ENCODE results near the gene EXOSC2. TPM values are rescaled to one million over a fixed set of nuclear protein-coding genes. Genes with fewer than 3 reads are reported as not detected.

The EXOSC2 gene
- polyA plus RNA-seq, 12 donors, result 21.6 to 35.6 (median 25.5) TPM; not detected in 1

DNA sequence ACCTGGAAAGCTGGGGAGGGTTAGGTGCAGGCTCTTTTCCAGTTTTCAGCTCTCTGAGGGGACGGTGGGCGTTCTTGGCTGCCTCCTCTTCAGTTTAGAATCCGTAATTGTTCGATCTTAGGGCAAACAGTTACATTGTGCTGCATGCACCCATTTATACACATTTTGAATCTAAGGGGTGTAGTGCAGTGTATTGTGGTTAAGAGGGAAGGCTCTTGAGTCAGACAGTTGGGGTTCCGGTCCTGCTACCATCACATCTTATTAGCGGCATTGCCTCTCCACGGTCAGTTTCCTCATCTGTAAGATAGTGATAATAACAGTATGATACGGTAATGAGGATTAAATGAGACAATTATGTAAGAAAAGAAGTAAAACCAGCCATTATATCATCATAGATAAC is 625 bp downstream of the EXOSC2 start:
- no peak for DNase-seq

DNA sequence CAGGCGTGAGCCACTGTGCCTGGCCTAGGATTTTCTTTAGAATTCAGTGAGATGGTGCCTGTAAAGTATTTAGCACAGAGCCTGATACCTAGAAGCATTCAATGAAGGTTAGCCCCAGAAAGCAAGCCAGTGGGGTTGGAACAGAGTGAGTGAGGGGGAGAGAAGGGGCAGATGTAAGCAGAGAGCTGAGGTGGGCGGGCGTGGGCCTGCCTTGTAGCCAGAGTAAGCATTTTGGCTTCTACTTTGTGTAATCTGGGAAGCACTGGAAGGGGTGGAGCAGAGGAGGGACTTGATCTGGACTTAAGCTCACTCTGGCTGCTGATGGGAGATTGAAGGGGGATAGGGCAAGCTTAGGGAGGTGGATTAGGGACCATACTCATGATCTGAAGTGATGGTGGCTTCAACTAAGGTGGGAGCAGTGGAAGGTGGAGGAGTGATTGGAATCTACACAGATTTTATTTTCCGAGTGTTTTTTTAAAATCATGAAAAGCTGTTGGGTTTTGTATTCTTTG is 2.6 kb downstream of the EXOSC2 start:
- DNase-seq, result no peak

DNA sequence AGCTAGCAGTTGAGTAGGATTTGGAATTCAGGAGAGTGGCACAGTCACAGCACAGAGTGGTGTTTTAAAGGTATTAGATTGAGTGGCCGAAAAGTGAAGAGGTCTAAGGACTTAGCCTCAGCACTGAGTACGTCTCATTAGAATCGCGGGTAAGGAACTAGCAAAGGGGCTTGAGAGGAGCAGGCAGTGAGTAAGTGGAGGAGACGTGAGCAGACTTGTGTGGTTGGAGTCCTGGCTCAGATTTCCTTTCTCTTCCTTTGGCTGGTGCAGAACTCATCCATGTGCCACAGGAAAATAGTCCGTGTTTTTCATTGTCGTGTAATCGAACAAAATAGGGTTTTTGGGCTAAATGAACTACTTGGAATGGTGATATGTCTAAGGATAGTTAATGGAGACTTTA is 3.4 kb downstream of the EXOSC2 start:
- DNase-seq, result no peak

DNA sequence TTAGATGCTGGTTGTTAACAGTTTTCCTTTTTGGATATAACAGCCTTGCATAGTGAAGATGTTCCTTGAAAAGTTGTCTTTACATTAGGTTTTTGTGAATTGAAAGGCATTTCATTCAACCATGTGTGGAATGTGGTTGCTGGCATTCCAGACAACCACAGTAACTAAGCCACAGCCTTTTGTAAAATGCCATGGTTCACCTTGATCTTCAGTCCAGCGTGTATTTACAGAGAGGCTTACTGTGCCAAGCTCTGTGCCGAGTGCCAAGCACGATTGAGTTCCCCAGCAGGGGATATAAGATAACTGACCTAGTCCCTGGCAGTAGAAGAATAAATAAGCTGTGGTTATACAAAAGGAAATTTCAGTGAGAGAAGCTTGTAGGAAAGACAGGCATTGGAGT is 4.9 kb downstream of the EXOSC2 start:
- DNase-seq, result no peak

DNA sequence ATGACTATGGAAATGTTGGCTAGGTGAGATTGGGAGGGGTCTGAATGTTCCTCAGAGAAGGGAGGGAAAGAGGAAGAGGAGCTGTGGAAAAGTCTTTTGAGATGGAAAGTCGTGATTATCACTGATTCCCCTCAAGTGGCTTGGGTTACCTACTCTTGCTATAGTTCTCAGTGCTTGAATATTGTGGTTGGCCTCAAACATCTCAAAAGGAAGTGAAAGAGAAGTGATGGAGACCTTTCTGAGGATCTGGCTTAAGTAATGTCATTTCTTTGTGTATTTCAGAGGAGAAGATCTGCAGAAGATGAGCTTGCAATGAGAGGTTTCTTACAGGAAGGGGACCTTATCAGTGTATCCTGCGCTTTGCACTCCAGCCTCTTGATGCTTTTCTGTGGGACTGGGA is 5.5 kb downstream of the EXOSC2 start:
- DNase-seq, result no peak

DNA sequence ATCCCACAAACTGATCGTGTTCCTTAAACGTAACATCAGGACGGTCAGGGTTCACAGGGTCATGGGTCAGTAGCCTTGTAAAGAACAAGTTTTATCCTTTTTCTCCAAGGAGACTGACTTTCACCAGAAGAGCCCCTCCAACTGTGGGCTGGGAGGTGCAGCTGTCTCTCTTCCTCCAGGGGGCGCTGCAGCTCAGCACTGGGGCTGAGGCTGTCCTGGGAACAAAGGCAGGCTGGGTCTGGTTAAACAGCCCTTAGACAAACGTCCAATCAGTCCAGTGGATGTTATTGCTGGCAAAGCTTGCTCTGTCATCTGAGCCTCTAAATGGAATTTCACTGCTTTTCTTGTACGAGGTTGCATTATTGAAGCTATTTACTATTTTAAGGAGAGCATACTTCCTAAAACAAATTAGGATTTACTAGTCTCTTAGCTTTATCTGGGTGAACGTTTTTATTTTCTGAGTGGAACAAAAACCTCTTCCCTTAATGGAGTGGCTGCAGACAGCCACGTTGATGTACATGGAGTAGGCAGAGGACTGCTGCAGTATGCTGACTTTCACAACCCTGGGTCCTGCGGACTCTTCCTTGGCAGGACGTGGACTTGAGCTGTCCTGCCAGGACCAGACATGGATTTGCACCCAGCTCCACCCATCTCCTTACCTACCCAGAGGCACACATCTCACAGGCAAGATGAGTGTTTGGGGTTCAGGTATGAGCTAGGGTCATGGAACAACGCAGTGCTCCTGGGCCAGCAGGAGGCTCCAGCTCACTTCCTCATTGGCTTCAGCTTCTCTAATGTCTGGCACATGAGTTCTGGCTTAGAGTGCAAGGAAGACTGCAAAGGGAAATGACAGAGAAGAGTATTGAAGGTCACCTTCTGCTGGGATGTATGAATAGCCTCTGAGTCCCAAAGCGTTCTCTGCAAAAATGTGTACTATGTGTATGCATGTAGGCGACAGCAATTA is 7.8 kb downstream of the EXOSC2 start:
- DNase-seq, result peak; percentile 71

DNA sequence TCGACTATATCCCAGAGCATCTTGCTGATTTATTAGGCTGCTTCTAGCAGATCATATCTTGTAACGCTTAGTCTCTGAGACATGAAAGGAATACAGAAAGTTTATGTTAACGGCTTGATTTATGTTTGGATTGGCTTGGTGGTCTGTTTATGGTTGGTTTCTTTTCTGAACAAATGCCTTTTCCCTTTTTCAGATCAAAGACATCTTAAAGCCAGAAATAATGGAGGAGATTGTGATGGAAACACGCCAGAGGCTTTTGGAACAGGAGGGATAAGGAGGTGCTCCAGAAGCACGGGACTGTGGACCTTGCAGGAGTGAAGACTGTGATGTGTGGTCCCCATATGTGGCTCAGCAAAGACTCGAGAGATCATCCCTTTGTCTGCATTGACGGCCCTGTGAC is 9.9 kb downstream of the EXOSC2 start:
- DNase-seq, result no peak

DNA sequence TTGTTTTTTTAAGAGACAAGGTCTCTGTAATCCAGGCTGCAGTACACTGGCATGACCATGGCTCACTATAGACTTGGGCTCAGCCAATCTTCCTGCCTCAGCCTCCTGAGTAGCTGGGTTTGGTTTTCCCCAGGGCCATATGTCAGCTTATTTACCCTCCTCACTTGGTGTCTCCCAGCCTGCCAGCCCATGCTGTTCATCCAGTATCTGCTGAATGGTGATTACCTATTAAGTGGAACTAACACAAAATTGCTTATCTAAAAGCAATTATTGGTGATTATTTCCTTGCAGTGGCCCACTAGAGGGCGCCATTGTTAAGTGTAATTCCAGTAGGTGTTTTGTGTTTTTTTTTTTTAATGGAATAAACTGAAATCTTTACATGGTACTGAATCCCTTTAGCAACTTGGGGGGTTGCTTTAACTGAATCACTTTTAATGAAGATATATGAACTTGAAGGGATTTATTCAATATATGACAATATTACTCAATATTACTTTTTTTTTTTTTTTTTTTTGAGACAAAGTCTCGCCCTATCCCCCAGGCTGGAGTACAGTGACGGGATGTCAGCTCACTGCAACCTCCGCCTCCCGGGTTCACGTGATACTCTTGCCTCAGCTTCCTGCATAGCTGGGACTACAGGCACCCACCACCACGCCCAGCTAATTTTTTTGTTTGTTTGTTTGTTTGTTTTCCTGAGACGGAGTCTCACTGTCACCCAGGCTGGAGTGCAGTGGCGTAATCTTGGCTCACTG is 13.8 kb downstream of the EXOSC2 start:
- DNase-seq, result peak; percentile 75

DNA sequence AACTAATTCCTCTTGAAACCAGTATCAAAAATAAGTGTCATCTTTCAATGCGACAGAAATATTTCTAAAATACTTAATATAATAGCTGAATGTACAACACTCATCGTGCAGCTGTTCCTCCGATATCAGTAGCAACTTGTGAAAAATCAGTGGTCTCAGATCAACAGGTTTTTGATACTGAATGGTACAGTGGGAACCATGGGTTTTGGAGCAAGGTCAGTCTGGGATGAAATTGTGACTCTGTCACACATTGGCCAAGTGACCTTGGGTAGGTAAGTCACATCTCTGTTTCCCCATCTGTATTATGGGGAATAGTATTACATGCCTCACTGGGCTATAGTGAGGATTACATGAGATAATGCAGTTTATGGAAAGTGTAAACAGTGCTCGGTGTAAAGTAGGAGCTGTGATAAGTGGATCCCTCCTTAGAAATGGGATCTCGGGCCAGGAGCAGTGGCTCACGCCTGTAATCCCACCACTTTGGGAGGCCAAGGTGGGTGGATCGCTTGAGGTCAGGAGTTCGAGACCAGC is 17.3 kb downstream of the EXOSC2 start:
- DNase-seq, result no peak

DNA sequence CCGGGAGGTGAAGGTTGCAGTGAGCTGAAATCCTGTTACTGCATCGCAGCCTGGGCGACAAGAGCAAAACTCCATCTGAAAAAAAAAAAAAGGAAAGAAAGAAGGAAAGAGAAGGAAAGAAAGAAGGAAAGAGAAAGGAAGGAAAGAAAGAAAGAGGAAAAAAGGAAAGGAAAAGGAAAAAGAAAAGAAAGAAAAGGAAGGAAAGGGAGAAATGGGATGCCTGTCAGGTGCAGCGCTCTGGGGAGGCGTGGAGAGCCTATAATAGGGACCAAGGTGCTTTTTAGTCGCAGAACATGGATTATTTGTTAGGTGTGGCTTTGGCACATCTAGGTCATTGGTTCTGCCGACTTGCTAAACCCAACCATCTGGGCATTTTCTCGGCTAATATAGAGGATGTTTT is 17.9 kb downstream of the EXOSC2 start:
- no peak for DNase-seq

DNA sequence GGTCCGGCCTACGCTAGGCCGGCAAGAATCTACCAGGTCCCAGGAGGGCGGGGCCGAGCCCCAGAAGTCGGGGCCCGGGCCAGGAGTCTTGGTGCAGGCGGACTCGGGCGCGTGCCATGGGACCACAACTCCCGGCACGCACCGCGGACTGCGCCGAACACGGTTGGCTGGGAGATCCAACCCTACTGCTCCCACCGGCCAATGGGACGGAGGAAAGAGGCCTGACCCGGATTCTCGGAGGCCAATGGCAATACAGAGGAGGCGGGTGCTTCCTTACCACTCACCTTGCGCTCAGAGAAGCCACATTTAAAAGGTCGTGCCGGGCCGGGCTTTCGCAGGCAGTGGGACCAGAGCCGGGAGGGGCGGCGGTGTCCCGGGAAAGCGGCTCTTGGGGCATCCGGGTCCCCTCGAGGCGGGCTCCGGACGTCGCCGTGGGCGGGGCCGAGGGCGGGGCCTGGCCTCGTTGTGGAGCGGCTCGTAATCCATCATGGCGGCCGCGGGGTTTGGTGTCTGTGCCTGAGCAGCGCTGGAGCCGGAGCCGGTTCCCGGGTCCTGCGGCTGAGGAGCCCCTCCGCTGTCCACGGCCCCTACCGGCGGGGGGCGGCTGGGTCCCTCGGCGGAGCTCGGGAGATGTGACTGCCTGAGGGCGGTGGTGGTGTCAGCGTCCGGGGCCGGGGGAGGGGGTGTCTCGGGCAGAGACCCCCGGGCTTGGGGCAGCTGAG is 19.1 kb downstream of the EXOSC2 start:
- DNase-seq, result peak; percentile 98

DNA sequence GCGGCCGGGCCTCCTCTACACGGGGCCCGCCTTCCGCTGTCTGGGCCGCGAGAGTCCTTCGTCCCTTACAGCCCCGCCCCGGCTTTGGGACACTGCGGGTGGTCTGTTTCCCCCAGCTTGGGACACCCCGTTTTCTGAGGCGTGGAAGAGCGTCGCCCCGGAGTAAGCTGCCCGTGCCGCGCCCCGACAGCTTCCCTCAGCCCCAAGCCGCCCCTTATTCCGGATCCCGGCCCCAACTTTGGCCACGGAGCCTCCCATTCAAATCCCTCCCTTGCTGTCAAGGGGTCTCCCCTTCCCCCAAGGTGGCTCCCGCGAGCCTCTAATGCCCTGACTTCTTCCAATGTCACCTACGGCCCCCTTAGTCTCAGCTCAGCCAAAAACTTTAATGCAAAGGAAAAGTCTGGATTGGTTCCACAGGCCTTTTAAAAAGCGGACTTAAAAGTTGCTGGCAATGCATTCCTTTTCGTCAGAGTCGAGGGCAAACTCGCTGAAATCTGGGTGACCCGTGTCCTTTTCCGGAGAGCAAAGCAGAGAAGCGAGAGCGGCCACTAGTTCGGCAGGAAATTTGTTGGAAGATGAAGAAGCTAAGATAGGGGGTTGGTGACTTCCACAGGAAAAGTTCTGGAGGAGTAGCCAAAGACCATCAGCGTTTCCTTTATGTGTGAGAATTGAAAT is 19.8 kb downstream of the EXOSC2 start:
- DNase-seq, result peak; percentile 44

DNA sequence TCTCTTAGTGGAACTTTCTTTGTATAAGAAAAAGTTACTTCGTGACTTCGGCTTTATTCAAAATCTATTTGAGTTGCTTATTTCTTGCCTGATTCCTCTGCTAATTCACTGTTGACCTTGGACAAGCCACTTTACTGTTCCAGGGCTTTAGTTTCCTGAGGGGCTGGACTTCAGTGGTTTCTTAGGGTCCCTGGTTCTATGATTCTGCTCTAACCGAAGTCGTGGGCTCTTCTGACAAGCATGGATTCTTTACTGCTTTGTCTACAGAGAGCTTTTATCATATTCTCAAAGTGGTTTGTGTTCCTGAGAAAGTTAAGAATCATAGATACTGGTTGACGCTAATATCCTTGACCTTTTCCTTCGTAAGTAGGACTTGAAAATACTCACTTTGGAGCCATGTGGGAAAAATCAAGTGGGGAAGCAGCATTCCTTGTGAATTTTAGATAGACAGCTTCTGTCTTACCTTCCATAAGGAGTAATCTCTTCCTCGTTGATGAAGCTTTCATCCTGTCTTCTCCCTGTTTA is 21.1 kb downstream of the EXOSC2 start:
- DNase-seq, result no peak

DNA sequence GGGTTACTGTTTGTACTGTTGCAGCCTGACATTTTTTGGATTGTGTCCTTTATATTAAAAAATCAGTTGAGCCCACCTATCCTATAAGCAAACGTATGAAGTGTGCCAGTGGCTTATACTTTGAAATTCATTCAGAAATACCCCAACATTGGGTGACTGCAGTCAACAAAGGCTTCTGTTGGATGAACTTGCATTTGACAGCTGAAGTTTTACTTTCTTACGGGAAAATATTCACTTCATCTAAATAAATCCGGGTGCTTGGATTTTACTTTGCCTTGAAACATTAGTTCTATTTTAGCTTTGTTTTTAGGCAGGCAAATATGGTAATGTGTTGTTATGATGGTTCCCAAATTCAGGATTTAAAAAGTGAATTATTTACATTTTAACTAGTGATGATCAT is 21.7 kb downstream of the EXOSC2 start:
- DNase-seq, result no peak

DNA sequence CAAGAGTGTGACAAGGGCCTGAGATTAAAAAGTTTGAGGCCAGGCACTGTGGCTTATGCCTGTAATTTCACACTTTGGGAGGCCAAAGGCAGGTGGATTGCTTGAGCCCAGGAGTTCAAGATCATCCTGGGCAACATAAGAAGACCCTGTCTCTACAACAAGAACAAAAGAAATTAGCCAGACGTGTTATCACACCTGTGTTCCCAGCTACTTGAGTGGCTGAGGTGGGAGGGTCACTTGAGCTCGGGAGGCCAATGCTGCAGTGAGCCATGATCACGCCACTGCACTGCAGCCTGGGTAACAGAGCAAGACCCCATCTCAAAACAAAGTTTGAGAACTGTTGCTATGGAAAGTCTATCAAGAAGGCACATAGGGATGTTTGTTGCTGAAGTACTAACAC is 25.0 kb downstream of the EXOSC2 start:
- DNase-seq, result no peak

DNA sequence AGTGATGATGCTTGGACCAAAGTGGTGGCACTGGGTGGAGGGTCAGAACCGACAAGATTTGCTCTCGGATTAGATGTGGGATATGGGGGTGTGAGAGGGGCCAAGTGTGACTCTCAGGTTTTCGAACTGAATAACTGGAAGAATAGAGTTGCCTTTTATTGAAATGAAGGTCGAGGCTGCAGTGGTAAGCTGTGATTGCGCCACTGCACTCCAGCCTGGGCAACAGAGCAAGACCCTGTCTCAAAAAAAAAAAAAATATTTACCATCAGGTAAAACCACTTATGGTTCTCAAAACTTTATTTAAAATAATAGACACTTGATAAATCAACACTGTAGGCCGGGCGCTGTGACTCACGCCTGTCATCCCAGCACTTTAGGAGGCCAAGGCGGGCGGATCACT is 27.2 kb downstream of the EXOSC2 start:
- DNase-seq, result no peak

DNA sequence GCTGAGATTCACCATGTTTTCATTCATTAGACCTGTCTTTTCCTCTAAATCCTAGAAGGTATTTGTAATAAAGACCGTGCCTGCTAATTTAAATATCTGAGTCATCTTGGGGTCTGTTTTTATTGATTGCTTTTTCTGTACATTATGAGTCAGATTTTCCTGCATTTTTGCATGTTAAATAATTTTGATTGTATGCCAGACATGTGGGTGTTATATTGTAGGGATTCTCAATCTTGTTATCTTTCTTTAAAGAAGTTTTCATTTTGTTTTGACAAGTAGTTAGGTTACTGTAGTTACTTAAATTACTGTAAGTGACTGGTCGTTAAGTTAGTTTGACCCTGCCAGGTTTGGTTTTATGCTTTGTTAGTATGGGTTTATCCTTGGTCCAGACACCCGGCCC is 35.1 kb downstream of the EXOSC2 start:
- DNase-seq, result no peak

DNA sequence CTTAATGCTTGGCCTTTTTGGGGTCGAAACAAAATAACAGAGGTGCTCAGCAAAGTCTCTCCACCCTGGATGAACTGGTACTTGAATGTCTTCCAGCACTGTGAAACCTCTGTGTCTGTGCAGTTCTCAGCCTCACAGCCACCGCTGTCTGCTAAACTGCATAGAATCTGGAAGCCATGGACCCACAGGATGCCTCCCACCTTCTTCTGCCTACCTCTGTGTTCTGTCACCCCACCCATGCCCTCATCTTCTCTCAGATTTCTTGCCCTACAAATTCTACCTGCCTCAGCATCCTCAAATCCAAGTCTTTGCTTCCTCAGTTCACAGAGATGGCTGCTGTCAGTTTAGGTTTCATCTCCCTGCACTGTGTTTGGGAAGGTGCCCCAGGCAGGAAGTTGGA is 35.6 kb downstream of the EXOSC2 start:
- DNase-seq, result no peak

DNA sequence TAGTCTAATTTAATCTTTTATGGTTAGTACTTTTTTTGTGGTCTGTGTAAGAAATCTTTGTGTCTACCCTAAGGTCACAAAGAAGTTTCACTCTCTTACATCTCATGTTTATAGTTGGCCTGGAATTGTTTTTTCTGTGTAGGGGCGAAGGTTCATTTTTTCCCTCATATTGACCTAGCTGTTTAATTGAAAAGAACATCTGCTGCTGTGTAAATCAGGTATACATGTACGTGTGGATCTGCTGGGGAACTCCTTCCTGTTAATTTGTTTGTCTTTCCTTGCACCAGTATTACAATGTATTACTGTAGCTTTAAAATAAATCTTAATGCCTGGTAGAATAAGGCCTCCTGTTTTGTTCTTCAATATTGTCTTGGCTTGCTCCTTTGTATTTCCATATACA is 37.8 kb downstream of the EXOSC2 start:
- no peak for DNase-seq

DNA sequence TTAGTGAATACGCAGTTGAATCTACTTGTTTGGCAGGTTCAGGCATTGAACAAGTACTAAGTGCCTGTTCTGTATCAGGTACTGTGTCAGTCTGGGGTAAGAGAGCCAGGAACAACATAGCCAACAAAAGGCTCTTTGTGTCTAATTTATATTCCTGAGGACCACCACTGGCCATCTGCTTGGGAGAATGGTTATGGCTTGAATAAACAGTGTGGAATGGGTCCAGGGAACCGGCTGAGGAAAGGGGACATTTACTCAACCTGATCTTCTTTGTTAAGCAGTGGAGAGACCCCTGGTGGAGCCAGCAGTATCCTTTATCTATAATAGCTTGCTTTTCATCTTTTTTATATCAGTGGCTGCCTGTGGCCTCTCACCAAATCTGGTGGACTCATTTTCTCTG is 38.6 kb downstream of the EXOSC2 start:
- DNase-seq, result no peak

DNA sequence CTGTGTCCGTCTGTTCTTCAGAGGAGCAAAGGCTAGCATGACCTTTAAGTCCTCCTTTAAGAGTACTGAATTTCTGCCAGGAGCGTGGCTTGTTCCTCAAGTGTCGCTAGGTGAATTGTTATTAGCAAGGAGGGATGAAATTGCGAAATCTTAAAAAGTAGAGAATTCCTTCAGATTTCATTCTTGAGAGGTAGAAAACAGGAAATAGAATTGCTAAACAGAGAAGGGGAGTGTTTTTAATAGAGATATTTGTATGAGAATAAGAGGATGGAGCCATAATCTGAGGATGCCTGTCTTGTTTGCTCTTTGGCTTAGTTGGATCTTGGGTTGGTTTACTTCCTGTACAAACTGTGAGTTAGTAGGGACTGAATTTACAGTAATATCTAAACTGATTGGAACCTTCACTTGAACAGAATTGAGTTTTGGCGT is 39.2 kb downstream of the EXOSC2 start:
- no peak for DNase-seq

All from muscle of arm (tissue), 12 donors.